HS-27A (cell line): Measurements from ENCODE around the gene TWF1.
"Not testable (repeated sequence)": the region's sequence is repeated elsewhere in the genome, so short reads cannot be mapped to it uniquely, and the experiment has no call there.

ENCODE experiments used
- DNase-seq: peaks from one replicate; pipeline ENCODE4 v3.0.0-alpha.2; 2012; ENCODE audit warnings: low read depth, missing footprints

Gene TWF1

DNA sequence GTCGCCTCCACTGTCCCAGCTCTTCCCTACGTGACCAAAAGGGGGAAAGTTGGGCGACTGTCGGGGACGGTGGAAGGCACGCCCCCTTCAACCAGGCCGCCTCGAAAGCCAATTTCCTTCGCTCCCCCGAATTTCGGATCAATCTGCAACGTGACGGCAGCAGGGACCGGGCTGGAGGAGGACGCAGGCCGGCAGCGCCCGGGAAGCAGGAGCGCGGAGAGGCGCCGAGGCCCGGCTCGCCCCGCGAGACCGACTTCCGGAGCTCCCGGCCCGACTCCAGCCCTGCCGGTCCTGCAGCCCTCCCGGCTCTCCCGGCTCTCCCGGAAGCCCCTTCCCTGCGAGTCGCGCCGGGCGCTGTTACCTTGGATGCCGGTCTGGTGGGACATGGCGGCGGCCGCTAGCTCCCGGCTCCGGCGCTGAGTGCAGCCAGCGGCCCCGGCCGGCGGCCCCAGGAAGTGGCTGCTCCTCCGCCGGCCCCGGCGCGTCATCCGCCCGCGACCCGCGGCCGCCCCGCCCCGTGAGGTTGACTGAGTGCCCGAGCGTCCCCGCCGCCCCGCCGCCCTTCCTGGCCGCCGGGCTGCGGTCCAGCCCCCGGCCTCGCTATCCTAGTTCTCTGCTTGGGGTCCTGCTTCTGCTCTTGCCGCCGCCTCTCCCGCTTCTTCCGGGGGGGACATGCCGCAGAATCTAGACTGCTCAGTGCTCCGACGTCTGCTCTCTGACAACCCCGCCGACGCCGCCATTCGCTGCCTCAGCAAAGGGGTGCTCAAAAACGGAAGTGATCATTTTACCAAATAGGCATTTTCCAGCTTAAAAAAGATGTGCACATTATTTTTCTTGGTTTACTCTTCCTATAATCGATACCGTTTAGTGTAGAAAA, at the start of gene TWF1:
TSS of gene TWF1 (minus strand) at position 458 of the 877 bp plus-strand sequence. CDS start at position 386, 72 bp downstream.
- peak; percentile 48 for DNase-seq

DNA sequence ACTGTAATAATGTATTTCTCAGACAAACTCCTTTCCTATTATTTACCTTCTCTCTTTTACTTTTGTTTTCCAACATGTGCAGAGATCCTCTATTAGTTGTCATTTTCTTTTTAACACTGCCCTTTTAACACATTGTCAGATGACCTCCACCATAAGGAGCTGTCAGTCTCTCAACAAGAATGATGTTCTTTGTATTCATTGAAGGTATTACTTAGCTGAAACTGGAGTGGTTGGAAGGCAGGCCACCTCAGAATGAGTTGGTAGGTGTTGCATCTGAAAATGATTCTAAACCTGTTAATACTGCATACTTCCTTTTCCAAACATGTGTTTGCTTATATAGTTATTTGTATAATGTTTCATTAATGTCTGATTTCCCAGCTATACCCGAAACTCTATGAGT, 46.6 kb upstream of the TWF1 start:
- DNase-seq: no peak

DNA sequence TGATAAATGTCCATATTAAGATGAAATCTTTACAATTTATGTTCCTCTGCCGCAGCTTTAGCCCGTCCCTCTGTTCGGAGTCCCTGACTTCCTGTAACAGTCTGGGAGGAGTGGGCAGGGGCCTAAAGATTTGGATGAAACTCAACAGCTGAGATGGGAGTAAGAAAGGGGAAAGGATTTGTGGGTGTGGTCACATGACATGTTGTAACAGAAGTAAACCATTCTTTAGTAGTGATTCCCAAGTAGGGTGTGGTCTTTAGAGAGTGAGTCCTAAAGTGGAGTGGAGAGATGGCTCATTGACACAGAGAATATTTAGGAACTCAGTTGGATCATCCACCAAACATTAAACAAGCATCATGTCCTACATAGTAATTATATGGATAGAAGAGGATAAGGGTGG, 42.7 kb upstream of the TWF1 start:
- DNase-seq: no peak

DNA sequence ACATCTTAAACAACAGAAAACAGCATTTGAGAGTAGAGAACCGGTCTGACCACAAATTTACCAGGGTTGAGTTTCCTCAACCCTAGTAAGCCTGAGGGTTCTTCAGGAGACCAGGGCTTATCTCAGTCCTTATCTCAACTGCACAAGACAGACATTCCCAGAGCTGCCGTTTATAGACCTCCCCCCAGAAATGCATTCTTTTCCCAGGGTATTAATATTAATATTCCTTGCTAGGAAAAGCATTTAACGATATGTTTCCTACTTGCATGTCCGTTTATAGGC, 42.0 kb upstream of the TWF1 start:
- no peak for DNase-seq

DNA sequence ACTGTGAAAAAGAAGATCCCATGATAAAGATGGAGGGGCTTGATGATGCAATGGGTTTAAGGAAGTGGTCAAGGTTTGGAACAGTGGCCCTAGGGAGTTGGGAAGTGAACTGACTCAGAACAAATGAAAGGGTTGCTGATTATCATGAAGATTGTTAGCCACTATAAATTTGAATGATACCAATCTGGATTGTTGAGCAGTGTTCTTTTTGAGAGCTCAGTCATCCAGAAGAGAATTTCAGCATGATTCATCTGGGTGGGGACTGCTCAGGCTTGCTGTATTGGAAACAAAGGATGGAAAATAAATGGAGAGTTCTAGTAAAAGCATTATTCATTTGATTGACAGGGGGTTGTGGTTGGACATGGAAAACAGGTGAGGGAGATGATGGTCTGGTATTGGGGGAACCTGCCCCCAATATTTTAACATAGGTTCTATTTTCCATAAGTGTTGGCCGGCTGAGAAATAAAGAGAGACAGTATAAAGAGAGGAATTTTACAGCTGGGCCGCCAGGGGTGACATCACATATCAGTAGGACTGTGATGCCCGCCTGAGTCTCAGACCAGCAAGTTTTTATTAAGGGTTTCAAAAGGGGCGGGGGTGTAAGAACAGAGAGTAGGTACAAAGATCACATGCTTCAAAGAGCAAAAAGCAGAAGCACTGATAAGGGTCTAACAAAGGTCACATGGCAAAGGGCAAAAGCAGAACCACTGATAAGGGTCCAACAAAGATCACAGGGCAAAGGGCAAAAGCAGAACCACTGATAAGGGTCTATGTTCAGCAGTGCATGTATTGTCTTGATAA, 41.5 kb upstream of the TWF1 start:
- not testable (repeated sequence) for DNase-seq

DNA sequence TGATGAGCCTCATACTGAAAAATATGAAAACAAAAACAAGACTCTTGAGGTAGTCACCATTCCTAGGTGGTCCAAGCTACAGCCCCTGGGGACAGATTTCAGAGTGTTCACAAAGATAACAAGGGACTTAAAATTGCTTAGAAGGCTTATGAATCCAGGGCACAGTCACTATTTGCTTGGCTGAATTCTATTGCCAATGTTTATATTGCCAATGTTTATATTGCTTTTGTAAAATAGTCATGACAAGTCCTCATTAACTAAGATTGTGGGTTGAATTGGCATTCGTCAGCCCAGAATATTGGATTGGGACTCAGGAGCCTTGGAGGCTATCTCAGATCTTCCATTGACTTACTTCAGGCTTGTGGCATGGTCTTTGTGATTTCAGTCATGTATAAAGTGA, 36.1 kb upstream of the TWF1 start:
- DNase-seq: no peak

GRCh38 chr12:43841253-43841652, 35.1 kb upstream of the TWF1 start:
- no peak for DNase-seq

DNA sequence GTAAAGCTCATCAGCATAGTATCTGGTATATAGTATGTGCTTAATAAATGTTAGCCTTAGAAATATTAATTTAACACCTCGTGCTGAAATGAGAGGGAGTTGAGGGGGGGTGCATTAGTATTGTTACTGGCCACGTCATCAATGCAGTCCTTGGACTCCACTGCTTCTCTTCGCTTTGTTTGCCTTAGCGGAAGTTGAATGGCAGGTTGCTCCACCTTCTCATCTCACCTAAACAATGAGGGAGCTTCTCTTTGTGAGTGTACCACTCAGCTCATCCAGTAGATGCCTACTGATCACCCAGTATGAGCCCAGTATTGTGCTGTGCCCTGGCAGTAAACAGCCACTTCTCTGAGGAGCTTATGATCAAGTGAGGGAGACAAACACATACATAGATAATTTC, 34.2 kb upstream of the TWF1 start:
- no peak for DNase-seq

GRCh38 chr12:43836475-43836989, 30.4 kb upstream of the TWF1 start:
- no peak for DNase-seq

GRCh38 chr12:43835656-43836474, 29.7 kb upstream of the TWF1 start, which contains the start of gene TMEM117:
Gene TMEM117 (plus strand): TSS chr12:43836081.
- DNase-seq: no peak

DNA sequence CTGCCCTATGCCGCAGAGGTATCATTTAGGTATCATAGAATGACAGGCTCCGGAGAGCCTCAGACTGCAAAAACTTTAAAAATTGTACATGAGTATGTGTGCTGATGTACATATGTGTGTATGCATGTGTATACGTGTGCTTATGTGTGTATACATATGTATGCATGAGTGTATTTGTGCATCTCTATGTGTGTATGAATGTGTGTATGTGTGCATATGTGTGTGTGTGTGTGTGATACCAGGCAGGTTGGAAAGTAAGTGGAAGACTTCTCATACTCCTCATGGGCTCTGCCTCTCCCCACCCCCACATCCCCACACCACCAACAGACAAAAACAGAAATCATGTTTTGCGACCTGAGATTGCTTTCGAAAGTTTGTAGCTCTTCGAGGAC, 29.1 kb upstream of the TWF1 start:
- DNase-seq: no peak

GRCh38 chr12:43832463-43833168, 26.5 kb upstream of the TWF1 start:
- DNase-seq: no peak

- DNase-seq: no peak
Measured at GRCh38 chr12:43827093-43827492, 21.0 kb upstream of the TWF1 start.

DNA sequence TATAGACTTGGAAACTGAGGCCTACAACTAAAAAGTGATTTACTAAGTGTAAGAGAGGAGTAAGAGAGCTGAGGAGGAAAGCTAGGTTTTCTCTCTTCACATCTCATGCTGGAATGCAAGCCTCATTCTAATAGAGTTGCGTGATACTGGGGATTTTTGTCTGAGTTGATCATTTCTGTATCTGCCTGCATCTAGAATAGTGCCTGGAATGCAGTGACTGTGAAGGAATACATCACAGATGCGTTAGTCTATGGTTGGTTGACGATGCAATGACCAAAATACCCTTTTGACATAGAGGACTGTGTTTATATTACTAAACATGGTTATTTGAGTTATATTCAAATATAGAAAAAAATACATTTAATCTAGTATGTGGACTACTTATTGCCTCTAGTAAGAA, 20.6 kb upstream of the TWF1 start:
- no peak for DNase-seq

GRCh38 chr12:43824207-43824775, 18.2 kb upstream of the TWF1 start:
- no peak for DNase-seq

- no peak for DNase-seq
Measured at GRCh38 chr12:43816168-43816567, 10.1 kb upstream of the TWF1 start.

DNA sequence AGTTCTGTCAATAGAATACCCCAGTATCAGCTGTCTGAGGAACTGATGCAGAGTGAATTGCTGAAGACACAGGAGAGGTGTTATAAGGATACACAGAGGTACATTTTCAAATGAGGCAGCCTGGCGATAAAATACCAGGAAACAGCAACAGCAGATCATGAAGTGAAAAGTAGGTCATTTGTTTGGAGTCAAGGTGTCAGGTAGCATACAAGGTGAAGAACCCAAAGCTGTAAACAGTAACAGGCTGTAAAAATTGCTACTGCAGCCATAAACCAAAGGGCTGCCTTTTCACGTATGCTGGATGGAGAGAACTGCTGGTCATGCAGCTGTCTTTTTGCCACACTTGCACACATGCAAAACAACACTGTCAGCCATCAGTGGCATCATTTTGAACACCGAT, 9.3 kb upstream of the TWF1 start:
- DNase-seq: no peak

- DNase-seq: no peak
Measured at GRCh38 chr12:43812926-43813325, 6.8 kb upstream of the TWF1 start.

DNA sequence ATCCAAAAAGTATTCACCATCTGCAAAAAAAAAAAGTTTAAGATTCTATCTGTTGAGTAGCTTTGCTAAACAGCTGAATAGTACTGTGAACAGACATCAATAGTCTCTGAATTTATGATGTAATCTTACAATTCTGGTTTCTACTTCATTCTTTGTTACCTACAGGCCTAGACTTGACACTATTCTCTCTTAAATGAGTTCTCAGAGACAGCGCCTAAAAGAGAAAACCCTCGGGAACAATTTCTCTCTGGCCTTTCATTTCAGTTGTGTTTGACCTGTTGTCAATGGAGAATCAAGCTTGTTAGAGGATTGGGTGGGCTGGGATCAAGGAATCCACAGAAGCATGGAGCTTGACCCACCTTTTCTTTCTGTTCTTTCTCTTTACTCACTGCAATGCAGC, 5.9 kb upstream of the TWF1 start:
- DNase-seq: no peak

GRCh38 chr12:43807386-43807785, 1.3 kb upstream of the TWF1 start:
- no peak for DNase-seq

GRCh38 chr12:43806737-43807072, 588 bp upstream of the TWF1 start:
- no peak for DNase-seq
